Calu3 (cell line): ENCODE data around the gene ST6GAL1. TPM values are rescaled to one million over a fixed set of nuclear protein-coding genes. Genes with fewer than 3 reads are reported as not detected.

ENCODE experiments used
- BruUV-seq: library from RNA; stranded (reverse); fragments of 400-500 nt; replicated peaks from 2 replicates; lab custom pipeline; 2021; lab: Mats Ljungman, UMichigan
- CTCF ChIA-PET: fragments of 300-600 bp; sonication (Branson Sonifier 250); formaldehyde crosslinking; loops from one replicate; lab custom pipeline; 2022; ENCODE audit warnings: antibody characterized with exemption; lab: Charles Lee
- DNase-seq: peaks from one replicate; pipeline ENCODE4 v3.0.0; 2022
- H3K27ac Mint-ChIP-seq: one replicate; pipeline ENCODE4 v1.8.0; 2022; ENCODE audit warnings: mixed read lengths; ENCODE audit not compliant: unreplicated experiment
- H3K27me3 Mint-ChIP-seq: one replicate; pipeline ENCODE4 v1.8.0; 2022; ENCODE audit warnings: mixed read lengths; ENCODE audit not compliant: unreplicated experiment
- H3K36me3 Mint-ChIP-seq: one replicate; pipeline ENCODE4 v1.8.0; 2022; ENCODE audit warnings: mild to moderate bottlenecking, moderate library complexity, mixed read lengths; ENCODE audit not compliant: insufficient read depth, unreplicated experiment
- H3K4me1 Mint-ChIP-seq: one replicate; pipeline ENCODE4 v1.8.0; 2022; ENCODE audit warnings: mild to moderate bottlenecking, low read depth, mixed read lengths; ENCODE audit not compliant: unreplicated experiment
- H3K4me3 Mint-ChIP-seq: one replicate; pipeline ENCODE4 v1.8.0; 2022; ENCODE audit warnings: mild to moderate bottlenecking, low read depth, moderate library complexity, mixed read lengths; ENCODE audit not compliant: unreplicated experiment
- H3K9me3 Mint-ChIP-seq: one replicate; pipeline ENCODE4 v1.8.0; 2022; ENCODE audit warnings: low read depth, mixed read lengths; ENCODE audit not compliant: unreplicated experiment
- intact Hi-C: fragments of 100-400 bp; cut with micrococcal nuclease; formaldehyde crosslinking; loops from one replicate; pipeline ENCODE4 v1.10.0; 2022; ENCODE audit not compliant: unreplicated experiment
- total RNA-seq: library from RNA; stranded (reverse); gene quantifications from 2 replicates; pipeline ENCODE4 v1.2.3, GENCODE V29; 2022
- TF ChIP-seq, protein P1 (sequence below): fragments of 200-600 bp; IDR thresholded peaks from one replicate; pipeline ENCODE4 v1.8.0; 2022; ENCODE audit warnings: antibody characterized with exemption; ENCODE audit not compliant: unreplicated experiment

The ST6GAL1 gene
- total RNA-seq, 1 experiment from 2014 or later = 20.4 TPM

- no peak for DNase-seq
- H3K4me3 Mint-ChIP-seq = no peak overlapping the region
- no peaks in the 10 kb centered on the region for H3K4me1 Mint-ChIP-seq
- no peaks in the 10 kb centered on the region for H3K36me3 Mint-ChIP-seq
- TF ChIP-seq, protein P1, sequence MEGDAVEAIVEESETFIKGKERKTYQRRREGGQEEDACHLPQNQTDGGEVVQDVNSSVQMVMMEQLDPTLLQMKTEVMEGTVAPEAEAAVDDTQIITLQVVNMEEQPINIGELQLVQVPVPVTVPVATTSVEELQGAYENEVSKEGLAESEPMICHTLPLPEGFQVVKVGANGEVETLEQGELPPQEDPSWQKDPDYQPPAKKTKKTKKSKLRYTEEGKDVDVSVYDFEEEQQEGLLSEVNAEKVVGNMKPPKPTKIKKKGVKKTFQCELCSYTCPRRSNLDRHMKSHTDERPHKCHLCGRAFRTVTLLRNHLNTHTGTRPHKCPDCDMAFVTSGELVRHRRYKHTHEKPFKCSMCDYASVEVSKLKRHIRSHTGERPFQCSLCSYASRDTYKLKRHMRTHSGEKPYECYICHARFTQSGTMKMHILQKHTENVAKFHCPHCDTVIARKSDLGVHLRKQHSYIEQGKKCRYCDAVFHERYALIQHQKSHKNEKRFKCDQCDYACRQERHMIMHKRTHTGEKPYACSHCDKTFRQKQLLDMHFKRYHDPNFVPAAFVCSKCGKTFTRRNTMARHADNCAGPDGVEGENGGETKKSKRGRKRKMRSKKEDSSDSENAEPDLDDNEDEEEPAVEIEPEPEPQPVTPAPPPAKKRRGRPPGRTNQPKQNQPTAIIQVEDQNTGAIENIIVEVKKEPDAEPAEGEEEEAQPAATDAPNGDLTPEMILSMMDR = no peak
- no peak overlapping the region for H3K27ac Mint-ChIP-seq
- BruUV-seq = no TSS peak
- intact Hi-C loops = no loop called here
- no peaks in the 10 kb centered on the region for H3K9me3 Mint-ChIP-seq
- CTCF ChIA-PET = no interaction called here
- peaks cover 17% of the 10 kb centered on the region for H3K27me3 Mint-ChIP-seq
Measured at GRCh38 chr3:186986816-186987215, 56.5 kb downstream of the ST6GAL1 start.

DNA sequence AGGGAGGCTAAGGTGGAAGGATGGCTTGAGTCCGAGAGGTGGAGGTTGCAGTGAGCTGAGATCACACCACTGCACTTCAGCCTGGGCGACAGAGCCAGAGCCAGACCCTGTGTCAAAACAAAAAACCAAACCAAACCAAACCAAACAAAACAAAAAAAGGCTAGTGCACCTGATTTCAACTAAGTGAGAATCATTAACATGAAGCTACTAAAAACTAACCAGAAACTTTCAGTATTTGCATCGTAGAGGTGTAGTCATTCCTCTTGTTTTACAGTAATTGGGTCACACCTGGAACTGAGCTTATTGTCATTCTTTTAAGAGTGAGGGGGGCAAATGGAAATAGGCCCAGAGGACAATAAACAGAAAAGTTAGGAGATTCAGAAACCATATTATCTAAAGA is 58.5 kb downstream of the ST6GAL1 start:
- H3K4me3 Mint-ChIP-seq = no peak overlapping the region
- H3K9me3 Mint-ChIP-seq = no peaks in the 10 kb centered on the region
- peaks cover 12% of the 10 kb centered on the region for H3K27me3 Mint-ChIP-seq
- no TSS peak for BruUV-seq
- TF ChIP-seq, protein P1 = no peak
- DNase-seq = no peak
- H3K27ac Mint-ChIP-seq = no peak overlapping the region
- CTCF ChIA-PET = no interaction called here
- no peaks in the 10 kb centered on the region for H3K4me1 Mint-ChIP-seq
- intact Hi-C loops = no loop called here
- no peaks in the 10 kb centered on the region for H3K36me3 Mint-ChIP-seq

- no peak for DNase-seq
- H3K36me3 Mint-ChIP-seq = no peaks in the 10 kb centered on the region
- intact Hi-C loops = no loop called here
- H3K4me1 Mint-ChIP-seq = no peaks in the 10 kb centered on the region
- CTCF ChIA-PET = no interaction called here
- peaks cover 6% of the 10 kb centered on the region for H3K27me3 Mint-ChIP-seq
- BruUV-seq = no TSS peak
- no peak overlapping the region for H3K4me3 Mint-ChIP-seq
- H3K9me3 Mint-ChIP-seq = no peaks in the 10 kb centered on the region
- H3K27ac Mint-ChIP-seq = no peak overlapping the region
- TF ChIP-seq, protein P1 = no peak
Measured at GRCh38 chr3:186989429-186989828, 59.1 kb downstream of the ST6GAL1 start.

GRCh38 chr3:186990277-186990676 is 60.0 kb downstream of the ST6GAL1 start:
- no peak for DNase-seq
- Mint-ChIP-seq H3K4me1 (no peaks in the 10 kb centered on the region), H3K27me3 (no peaks in the 10 kb centered on the region), H3K4me3 (no peak overlapping the region), H3K36me3 (no peaks in the 10 kb centered on the region), H3K27ac (no peak overlapping the region), H3K9me3 (no peaks in the 10 kb centered on the region)
- BruUV-seq = no TSS peak
- TF ChIP-seq, protein P1 = no peak
- CTCF ChIA-PET = interaction anchor here (0.7 kb wide), 3 partner anchors 30 to 452 kb away, joined by 4 read pairs; no protein-coding TSS in a partner anchor
- intact Hi-C loops = no loop called here
